Measurements from ENCODE around the gene PIEZO2.

DNA sequence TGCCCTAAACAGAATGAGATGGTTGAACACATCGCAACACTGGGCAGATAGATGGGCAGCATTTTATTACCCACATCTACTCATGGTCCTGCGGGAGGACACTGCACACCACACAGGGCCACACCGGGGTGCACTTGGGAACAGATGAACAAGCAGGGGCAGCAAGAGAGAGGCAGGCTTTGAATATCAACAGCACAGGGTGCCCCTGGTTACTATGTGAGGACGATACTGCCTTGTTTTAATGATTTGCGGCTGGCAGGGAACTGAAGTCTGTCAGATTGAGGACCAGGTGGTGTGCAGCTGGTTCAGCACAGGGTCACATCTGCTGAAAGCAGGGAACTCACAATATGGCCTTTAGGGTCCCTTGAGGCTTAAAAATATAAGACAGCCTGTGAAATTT is 195.7 kb downstream of the PIEZO2 start:
- TF ChIP-seq ZNF311 (tag by site-specific recombination; IDR thresholded peaks at IDR 0.05; ENCODE audit: borderline replicate concordance), result no peak
- no peak for TF ChIP-seq SP2 (tag by site-specific recombination; IDR thresholded peaks at IDR 0.05)
- TF ChIP-seq, protein P1, sequence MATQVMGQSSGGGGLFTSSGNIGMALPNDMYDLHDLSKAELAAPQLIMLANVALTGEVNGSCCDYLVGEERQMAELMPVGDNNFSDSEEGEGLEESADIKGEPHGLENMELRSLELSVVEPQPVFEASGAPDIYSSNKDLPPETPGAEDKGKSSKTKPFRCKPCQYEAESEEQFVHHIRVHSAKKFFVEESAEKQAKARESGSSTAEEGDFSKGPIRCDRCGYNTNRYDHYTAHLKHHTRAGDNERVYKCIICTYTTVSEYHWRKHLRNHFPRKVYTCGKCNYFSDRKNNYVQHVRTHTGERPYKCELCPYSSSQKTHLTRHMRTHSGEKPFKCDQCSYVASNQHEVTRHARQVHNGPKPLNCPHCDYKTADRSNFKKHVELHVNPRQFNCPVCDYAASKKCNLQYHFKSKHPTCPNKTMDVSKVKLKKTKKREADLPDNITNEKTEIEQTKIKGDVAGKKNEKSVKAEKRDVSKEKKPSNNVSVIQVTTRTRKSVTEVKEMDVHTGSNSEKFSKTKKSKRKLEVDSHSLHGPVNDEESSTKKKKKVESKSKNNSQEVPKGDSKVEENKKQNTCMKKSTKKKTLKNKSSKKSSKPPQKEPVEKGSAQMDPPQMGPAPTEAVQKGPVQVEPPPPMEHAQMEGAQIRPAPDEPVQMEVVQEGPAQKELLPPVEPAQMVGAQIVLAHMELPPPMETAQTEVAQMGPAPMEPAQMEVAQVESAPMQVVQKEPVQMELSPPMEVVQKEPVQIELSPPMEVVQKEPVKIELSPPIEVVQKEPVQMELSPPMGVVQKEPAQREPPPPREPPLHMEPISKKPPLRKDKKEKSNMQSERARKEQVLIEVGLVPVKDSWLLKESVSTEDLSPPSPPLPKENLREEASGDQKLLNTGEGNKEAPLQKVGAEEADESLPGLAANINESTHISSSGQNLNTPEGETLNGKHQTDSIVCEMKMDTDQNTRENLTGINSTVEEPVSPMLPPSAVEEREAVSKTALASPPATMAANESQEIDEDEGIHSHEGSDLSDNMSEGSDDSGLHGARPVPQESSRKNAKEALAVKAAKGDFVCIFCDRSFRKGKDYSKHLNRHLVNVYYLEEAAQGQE (tag by site-specific recombination; IDR thresholded peaks at IDR 0.05), result no peak
- TF ChIP-seq, protein P2, sequence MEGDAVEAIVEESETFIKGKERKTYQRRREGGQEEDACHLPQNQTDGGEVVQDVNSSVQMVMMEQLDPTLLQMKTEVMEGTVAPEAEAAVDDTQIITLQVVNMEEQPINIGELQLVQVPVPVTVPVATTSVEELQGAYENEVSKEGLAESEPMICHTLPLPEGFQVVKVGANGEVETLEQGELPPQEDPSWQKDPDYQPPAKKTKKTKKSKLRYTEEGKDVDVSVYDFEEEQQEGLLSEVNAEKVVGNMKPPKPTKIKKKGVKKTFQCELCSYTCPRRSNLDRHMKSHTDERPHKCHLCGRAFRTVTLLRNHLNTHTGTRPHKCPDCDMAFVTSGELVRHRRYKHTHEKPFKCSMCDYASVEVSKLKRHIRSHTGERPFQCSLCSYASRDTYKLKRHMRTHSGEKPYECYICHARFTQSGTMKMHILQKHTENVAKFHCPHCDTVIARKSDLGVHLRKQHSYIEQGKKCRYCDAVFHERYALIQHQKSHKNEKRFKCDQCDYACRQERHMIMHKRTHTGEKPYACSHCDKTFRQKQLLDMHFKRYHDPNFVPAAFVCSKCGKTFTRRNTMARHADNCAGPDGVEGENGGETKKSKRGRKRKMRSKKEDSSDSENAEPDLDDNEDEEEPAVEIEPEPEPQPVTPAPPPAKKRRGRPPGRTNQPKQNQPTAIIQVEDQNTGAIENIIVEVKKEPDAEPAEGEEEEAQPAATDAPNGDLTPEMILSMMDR (tag by site-specific recombination; IDR thresholded peaks at IDR 0.05), result no peak
- TF ChIP-seq ZNF140 (tag by site-specific recombination; IDR thresholded peaks at IDR 0.05), result no peak
- no peak for TF ChIP-seq ZNF747 (tag by site-specific recombination; IDR thresholded peaks at IDR 0.05)
- TF ChIP-seq OVOL3 (tag by site-specific recombination; IDR thresholded peaks at IDR 0.05), result no peak
- TF ChIP-seq ZBTB17 (tag by site-specific recombination; IDR thresholded peaks at IDR 0.05), result no peak
- TF ChIP-seq, protein P3, sequence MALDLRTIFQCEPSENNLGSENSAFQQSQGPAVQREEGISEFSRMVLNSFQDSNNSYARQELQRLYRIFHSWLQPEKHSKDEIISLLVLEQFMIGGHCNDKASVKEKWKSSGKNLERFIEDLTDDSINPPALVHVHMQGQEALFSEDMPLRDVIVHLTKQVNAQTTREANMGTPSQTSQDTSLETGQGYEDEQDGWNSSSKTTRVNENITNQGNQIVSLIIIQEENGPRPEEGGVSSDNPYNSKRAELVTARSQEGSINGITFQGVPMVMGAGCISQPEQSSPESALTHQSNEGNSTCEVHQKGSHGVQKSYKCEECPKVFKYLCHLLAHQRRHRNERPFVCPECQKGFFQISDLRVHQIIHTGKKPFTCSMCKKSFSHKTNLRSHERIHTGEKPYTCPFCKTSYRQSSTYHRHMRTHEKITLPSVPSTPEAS (tag by site-specific recombination; IDR thresholded peaks at IDR 0.05), result no peak
- TF ChIP-seq, protein P4, sequence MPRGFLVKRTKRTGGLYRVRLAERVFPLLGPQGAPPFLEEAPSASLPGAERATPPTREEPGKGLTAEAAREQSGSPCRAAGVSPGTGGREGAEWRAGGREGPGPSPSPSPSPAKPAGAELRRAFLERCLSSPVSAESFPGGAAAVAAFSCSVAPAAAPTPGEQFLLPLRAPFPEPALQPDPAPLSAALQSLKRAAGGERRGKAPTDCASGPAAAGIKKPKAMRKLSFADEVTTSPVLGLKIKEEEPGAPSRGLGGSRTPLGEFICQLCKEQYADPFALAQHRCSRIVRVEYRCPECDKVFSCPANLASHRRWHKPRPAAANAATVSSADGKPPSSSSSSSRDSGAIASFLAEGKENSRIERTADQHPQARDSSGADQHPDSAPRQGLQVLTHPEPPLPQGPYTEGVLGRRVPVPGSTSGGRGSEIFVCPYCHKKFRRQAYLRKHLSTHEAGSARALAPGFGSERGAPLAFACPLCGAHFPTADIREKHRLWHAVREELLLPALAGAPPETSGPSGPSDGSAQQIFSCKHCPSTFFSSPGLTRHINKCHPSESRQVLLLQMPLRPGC (tag by site-specific recombination; IDR thresholded peaks at IDR 0.05), result no peak
